SK-N-SH (cell line): ENCODE results near the gene MAPKBP1. TPM values are rescaled to one million over a fixed set of nuclear protein-coding genes. Genes with fewer than 3 reads are reported as not detected.

Experiments
- CTCF ChIA-PET: fragments of 300-600, 350-600 bp; formaldehyde crosslinking; extraction: SDS; loops from one replicate; lab custom pipeline; 2021; lab: Yijun Ruan, JAX
- POLR2A ChIA-PET: fragments of 350-600 bp; sonication (Branson Sonifier 250); formaldehyde crosslinking; extraction: SDS; loops from one replicate; lab custom pipeline; 2020; ENCODE audit warnings: antibody characterized with exemption, inconsistent platforms; lab: Yijun Ruan, JAX
- DNase-seq: peaks from one replicate; pipeline ENCODE4 v3.0.0; 2012
- H2AFZ ChIP-seq: fragments of 200-600 bp; sonication (generic); 2 replicates; pipeline ENCODE4 v1.8.1; 2016; ENCODE audit warnings: antibody characterized with exemption, mild to moderate bottlenecking, low read depth
- H3F3A ChIP-seq: fragments of 200-600 bp; sonication (generic); replicated peaks from 2 replicates; pipeline ENCODE3; 2016; ENCODE audit warnings: antibody characterized with exemption, mild to moderate bottlenecking; ENCODE audit not compliant: insufficient read depth
- H3K27ac ChIP-seq, 2 experiments: fragments of 200-500 bp in 1 of 2; fragments of 200-600 bp in 1 of 2; sonication (Bioruptor generic) in 1 of 2; sonication (generic), shearing (Covaris generic) in 1 of 2; 2 replicates each; pipeline versions ENCODE4 v1.5.1 to v1.6.1; 2014 to 2016; ENCODE audit warnings: low read depth in 2 of 2, inconsistent platforms in 1 of 2, low read length in 1 of 2, mild to moderate bottlenecking in 1 of 2, mixed read lengths in 1 of 2
- H3K27me3 ChIP-seq: fragments of 200-600 bp; sonication (generic), shearing (Covaris generic); 2 replicates; pipeline ENCODE4 v1.6.1; 2016; ENCODE audit warnings: mixed run types; ENCODE audit not compliant: insufficient read depth
- H3K36me3 ChIP-seq, 2 experiments: fragments of 200-500 bp in 1 of 2; fragments of 200-600 bp in 1 of 2; sonication (Bioruptor generic) in 1 of 2; sonication (generic) in 1 of 2; replicated peaks in 1 of 2; 2 replicates each; pipeline versions ENCODE3 to v1.5.1; 2014 to 2016; ENCODE audit warnings: low read length in 1 of 2, mild to moderate bottlenecking in 1 of 2; ENCODE audit not compliant: insufficient read depth in 2 of 2, control insufficient read depth in 1 of 2
- H3K4me1 ChIP-seq, 2 experiments: fragments of 200-500 bp in 1 of 2; fragments of 200-600 bp in 1 of 2; sonication (Bioruptor generic) in 1 of 2; sonication (generic), shearing (Covaris generic) in 1 of 2; 2 replicates each; pipeline versions ENCODE4 v1.5.1 to v1.6.1; 2014 to 2016; ENCODE audit warnings: low read depth in 1 of 2, low read length in 1 of 2, mixed run types in 1 of 2; ENCODE audit not compliant: insufficient read depth in 2 of 2, control insufficient read depth in 1 of 2
- H3K4me2 ChIP-seq: fragments of 200-600 bp; sonication (generic), shearing (Covaris generic); 2 replicates; pipeline ENCODE4 v1.6.1; 2017; ENCODE audit warnings: mixed run types
- H3K4me3 ChIP-seq, 2 experiments: fragments of 200-500 bp in 1 of 2; fragments of 200-600 bp in 1 of 2; sonication (Bioruptor generic) in 1 of 2; sonication (generic), shearing (Covaris generic) in 1 of 2; 2 replicates each; pipeline versions ENCODE4 v1.5.1 to v1.8.1; 2014 to 2016; ENCODE audit warnings: low read depth in 2 of 2, inconsistent platforms in 1 of 2, low read length in 1 of 2, mild to moderate bottlenecking in 1 of 2, mixed read lengths in 1 of 2, moderate library complexity in 1 of 2
- H3K79me2 ChIP-seq: fragments of 200-600 bp; sonication (generic); 2 replicates; pipeline ENCODE4 v1.8.1; 2017; ENCODE audit warnings: mild to moderate bottlenecking; ENCODE audit not compliant: insufficient read depth
- H3K9ac ChIP-seq: fragments of 200-600 bp; sonication (generic); 2 replicates; pipeline ENCODE4 v1.6.1; 2017; ENCODE audit warnings: mixed run types
- H3K9me2 ChIP-seq: fragments of 200-600 bp; sonication (generic); 2 replicates; pipeline ENCODE4 v1.6.1; 2017; ENCODE audit warnings: mixed run types
- H3K9me3 ChIP-seq: fragments of 200-600 bp; sonication (generic); 2 replicates; pipeline ENCODE4 v1.6.1; 2017; ENCODE audit warnings: mixed run types, mild to moderate bottlenecking, moderate library complexity
- H4K20me1 ChIP-seq: fragments of 200-600 bp; sonication (generic); 2 replicates; pipeline ENCODE4 v1.6.1; 2017; ENCODE audit warnings: mild to moderate bottlenecking, mixed run types; ENCODE audit not compliant: insufficient read depth
- CHD2 ChIP-seq: fragments of 150-350 bp; IDR thresholded peaks from 2 replicates; pipeline ENCODE4 v1.6.1; 2018; ENCODE audit warnings: low read length; ENCODE audit not compliant: partially characterized antibody
- ELF1 ChIP-seq: IDR thresholded peaks from 2 replicates; pipeline ENCODE4 v1.4.0; 2012
- EP300 ChIP-seq, 2 experiments: IDR thresholded peaks; 2 replicates each; pipeline versions ENCODE4 v1.4.0 to v1.6.1; 2012; ENCODE audit warnings: borderline replicate concordance in 1 of 2, low read depth in 1 of 2, low read length in 1 of 2
- EZH2phosphoT487 ChIP-seq: fragments of 200-600 bp; sonication (generic); IDR thresholded peaks from 2 replicates; pipeline ENCODE4 v1.6.1; 2017; ENCODE audit warnings: low read depth, mixed run types, mild to moderate bottlenecking, antibody characterized with exemption, moderate library complexity, borderline replicate concordance
- FOXM1 ChIP-seq: IDR thresholded peaks from 2 replicates; pipeline ENCODE4 v1.4.0; 2012; ENCODE audit warnings: low read depth, mild to moderate bottlenecking
- JUND ChIP-seq: IDR thresholded peaks from 2 replicates; pipeline ENCODE4 v1.4.0; 2012
- NFIC ChIP-seq: IDR thresholded peaks from 2 replicates; pipeline ENCODE4 v1.4.0; 2012; ENCODE audit warnings: borderline replicate concordance
- NRF1 ChIP-seq: IDR thresholded peaks from 2 replicates; pipeline ENCODE4 v1.6.1; 2012; ENCODE audit warnings: low read depth, mild to moderate bottlenecking, low read length
- POLR2AphosphoS5 ChIP-seq: IDR thresholded peaks from 2 replicates; pipeline ENCODE4 v1.6.1; 2012; ENCODE audit warnings: low read depth, low read length
- RAD21 ChIP-seq: IDR thresholded peaks from 2 replicates; pipeline ENCODE4 v1.6.1; 2012; ENCODE audit warnings: mild to moderate bottlenecking, low read length
- REST ChIP-seq: IDR thresholded peaks from 2 replicates; pipeline ENCODE4 v1.6.1; 2012; ENCODE audit warnings: mild to moderate bottlenecking, low read depth, low read length, moderate library complexity
- SIN3A ChIP-seq: IDR thresholded peaks from 2 replicates; pipeline ENCODE4 v1.6.1; 2012; ENCODE audit warnings: low read depth, mild to moderate bottlenecking, low read length, moderate library complexity, borderline replicate concordance
- SMC3 ChIP-seq: IDR thresholded peaks from 2 replicates; pipeline ENCODE4 v1.6.1; 2012; ENCODE audit warnings: low read depth, low read length, improper control_type of control experiment
- TAF1 ChIP-seq: IDR thresholded peaks from 2 replicates; pipeline ENCODE4 v1.6.1; 2012; ENCODE audit warnings: low read depth, mild to moderate bottlenecking, low read length, moderate library complexity, borderline replicate concordance
- TCF12 ChIP-seq: IDR thresholded peaks from 2 replicates; pipeline ENCODE4 v1.4.0; 2012
- TEAD4 ChIP-seq: IDR thresholded peaks from 2 replicates; pipeline ENCODE4 v1.4.0; 2012; ENCODE audit warnings: mild to moderate bottlenecking, borderline replicate concordance; ENCODE audit not compliant: insufficient read depth
- WGBS: methylation state at CpG from one replicate; pipeline ENCODE4 v1.1.6; 2017; ENCODE audit warnings: low lambda C conversion rate; 5-methylcytosine and 5-hydroxymethylcytosine counted together
- polyA plus RNA-seq, 3 experiments: library from polyadenylated mRNA; depleted of rRNA; stranded (reverse); fragments of >200 nt; gene quantifications; 2 replicates each; pipeline ENCODE4 v1.2.3, GENCODE V29; 2012
- TF ChIP-seq, protein P1 (sequence below): IDR thresholded peaks from 2 replicates; pipeline ENCODE4 v1.4.0; 2012; ENCODE audit warnings: low read depth
- TF ChIP-seq, protein P2 (sequence below): fragments of 150-350 bp; IDR thresholded peaks from 2 replicates; pipeline ENCODE4 v1.6.1; 2017; ENCODE audit warnings: antibody characterized with exemption, low read length, low read depth, borderline replicate concordance

MAPKBP1 gene
- polyA plus RNA-seq, 1 of the 3 experiments (the other 2 are of a cell fraction): 5.2 TPM

DNA sequence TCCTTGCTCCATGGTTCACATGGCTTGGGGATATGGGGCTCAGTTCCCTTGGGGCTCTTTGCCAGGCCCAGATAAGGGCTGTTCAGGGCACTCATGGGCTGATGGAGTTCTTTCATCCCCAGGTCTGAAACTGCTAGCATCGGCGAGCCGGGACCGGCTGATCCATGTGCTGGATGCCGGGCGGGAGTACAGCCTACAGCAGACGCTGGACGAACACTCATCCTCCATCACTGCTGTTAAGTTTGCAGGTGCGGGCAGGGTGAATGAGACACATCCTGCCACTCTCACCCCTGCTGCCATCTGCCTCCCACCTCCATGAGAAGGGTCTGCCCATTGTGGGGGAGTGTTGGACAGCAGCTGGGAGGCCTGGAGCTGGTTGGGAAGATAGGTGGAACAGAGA, 42.5 kb downstream of the MAPKBP1 start (continued):
- TF ChIP-seq CHD2: no peak
- TF ChIP-seq FOXM1: no peak
- no peak for TF ChIP-seq SMC3
- TF ChIP-seq JUND: no peak
- TF ChIP-seq TCF12: no peak
- no peak for TF ChIP-seq EZH2phosphoT487

- no peaks in the 10 kb centered on the region for H3K4me1 ChIP-seq
- H3K9me2 ChIP-seq: no peaks in the 10 kb centered on the region
- no peak overlapping the region for H2AFZ ChIP-seq
- H4K20me1 ChIP-seq: no peaks in the 10 kb centered on the region
- 96% methylated on average over 8 of the region's 14 CpGs for WGBS
- H3K27me3 ChIP-seq: no peaks in the 10 kb centered on the region
- ChIA-PET POLR2A (no interaction called here), CTCF (interaction anchor here (1.7 to 4.3 kb wide), 2 partner anchors 87 to 214 kb away, joined by 5 to 17 read pairs; no protein-coding TSS in a partner anchor)
- no peak overlapping the region for H3K27ac ChIP-seq
- no peaks in the 10 kb centered on the region for H3F3A ChIP-seq
- no peak overlapping the region for H3K4me3 ChIP-seq
- no peak overlapping the region for H3K4me2 ChIP-seq
- H3K36me3 ChIP-seq: peaks cover 0 to 72% of the 10 kb centered on the region in 2 experiments
- no peak overlapping the region for H3K9ac ChIP-seq
- TF ChIP-seq, protein P1, sequence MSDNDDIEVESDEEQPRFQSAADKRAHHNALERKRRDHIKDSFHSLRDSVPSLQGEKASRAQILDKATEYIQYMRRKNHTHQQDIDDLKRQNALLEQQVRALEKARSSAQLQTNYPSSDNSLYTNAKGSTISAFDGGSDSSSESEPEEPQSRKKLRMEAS: no peak
- TF ChIP-seq RAD21 (no peak), FOXM1 (no peak), CHD2 (no peak), EZH2phosphoT487 (no peak)
- TF ChIP-seq, protein P2, sequence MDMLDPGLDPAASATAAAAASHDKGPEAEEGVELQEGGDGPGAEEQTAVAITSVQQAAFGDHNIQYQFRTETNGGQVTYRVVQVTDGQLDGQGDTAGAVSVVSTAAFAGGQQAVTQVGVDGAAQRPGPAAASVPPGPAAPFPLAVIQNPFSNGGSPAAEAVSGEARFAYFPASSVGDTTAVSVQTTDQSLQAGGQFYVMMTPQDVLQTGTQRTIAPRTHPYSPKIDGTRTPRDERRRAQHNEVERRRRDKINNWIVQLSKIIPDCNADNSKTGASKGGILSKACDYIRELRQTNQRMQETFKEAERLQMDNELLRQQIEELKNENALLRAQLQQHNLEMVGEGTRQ: no peak
- H3K79me2 ChIP-seq: no peaks in the 10 kb centered on the region
- no peak for DNase-seq
- H3K9me3 ChIP-seq: no peaks in the 10 kb centered on the region
Observed at GRCh38 chr15:41817327-41817726, 43.0 kb downstream of the MAPKBP1 start.

- CTCF ChIA-PET: interaction anchor here (1.1 to 4.3 kb wide), 3 partner anchors 45 to 214 kb away, joined by 3 to 17 read pairs (median 5); no protein-coding TSS in a partner anchor
- Histone ChIP-seq H3F3A (no peaks in the 10 kb centered on the region), H3K9ac (no peak overlapping the region), H3K4me2 (no peak overlapping the region), H3K79me2 (no peaks in the 10 kb centered on the region), H3K9me2 (no peaks in the 10 kb centered on the region), H3K4me1 (no peaks in the 10 kb centered on the region), H3K27me3 (no peaks in the 10 kb centered on the region), H3K27ac (no peak overlapping the region), H3K36me3 (peaks cover 0 to 71% of the 10 kb centered on the region in 2 experiments), H3K9me3 (no peaks in the 10 kb centered on the region), H3K4me3 (no peak overlapping the region), H2AFZ (no peak overlapping the region), H4K20me1 (no peaks in the 10 kb centered on the region)
- no peak for DNase-seq
- 90% methylated on average over 6 of the region's 6 CpGs for WGBS
- POLR2A ChIA-PET: no interaction called here
- no peak for TF ChIP-seq FOXM1
- no peak for TF ChIP-seq NRF1
- TF ChIP-seq SIN3A: no peak
- no peak for TF ChIP-seq REST
- no peak for TF ChIP-seq NFIC
- TF ChIP-seq TEAD4: no peak
- no peak for TF ChIP-seq ELF1
- TF ChIP-seq TAF1: no peak
- no peak for TF ChIP-seq SMC3
- no peak for TF ChIP-seq EP300 (IDR thresholded peaks at IDR 0.05; ENCODE audit: borderline replicate concordance in 1 of 2, low read depth in 1 of 2, low read length in 1 of 2)
- TF ChIP-seq, protein P2: no peak
- no peak for TF ChIP-seq POLR2AphosphoS5
Observed at GRCh38 chr15:41817781-41818180, 43.5 kb downstream of the MAPKBP1 start.
